BJ (cell line): Measurements from ENCODE around the gene CNOT3. TPM values are rescaled to one million over a fixed set of nuclear protein-coding genes. Genes with fewer than 3 reads are reported as not detected.
A peak's percentile ranks its signal among the peaks of the same experiment; 100 is the strongest.
"Not testable (repeated sequence)": the region's sequence is repeated elsewhere in the genome, so short reads cannot be mapped to it uniquely, and the experiment has no call there.

Source experiments
- CTCF ChIA-PET: fragments of 350-600 bp; formaldehyde crosslinking; extraction: SDS; loops from one replicate; lab custom pipeline; 2021; ENCODE audit warnings: antibody characterized with exemption, inconsistent platforms; lab: Yijun Ruan, JAX
- POLR2A ChIA-PET: fragments of 300-600 bp; sonication (Branson Sonifier 250); formaldehyde crosslinking; extraction: SDS; loops from one replicate; lab custom pipeline; 2021; ENCODE audit warnings: antibody characterized with exemption; lab: Charles Lee
- DNase-seq: peaks from one replicate; pipeline ENCODE4 v3.0.0-alpha.2; 2011; ENCODE audit warnings: low read depth
- H3K27me3 ChIP-seq: 2 replicates; pipeline ENCODE4 v1.6.0; 2011; ENCODE audit warnings: low read length; ENCODE audit not compliant: control insufficient read depth, insufficient read depth
- H3K36me3 ChIP-seq: 2 replicates; pipeline ENCODE4 v1.5.1; 2011; ENCODE audit warnings: low read length; ENCODE audit not compliant: control insufficient read depth, insufficient read depth
- H3K4me3 ChIP-seq: 2 replicates; pipeline ENCODE4 v1.5.1; 2011; ENCODE audit warnings: low read depth, mild to moderate bottlenecking, control low read depth, low read length
- CTCF ChIP-seq: IDR thresholded peaks from 2 replicates; pipeline ENCODE4 v1.5.1; 2011; ENCODE audit warnings: low read depth, mild to moderate bottlenecking, control low read depth, inconsistent platforms, low read length, moderate library complexity; ENCODE audit not compliant: insufficient read depth
- polyA plus RNA-seq: library from polyadenylated mRNA; depleted of rRNA; stranded (reverse); fragments of >200 nt; gene quantifications from 2 replicates; pipeline ENCODE4 v1.2.3, GENCODE V29; 2011

The CNOT3 gene
- polyA plus RNA-seq, 1 experiment = 6.3 TPM

GRCh38 chr19:54162884-54163283 lies 25.3 kb downstream of the CNOT3 start:
- ChIA-PET POLR2A (no interaction called here), CTCF (no interaction called here)
- no peak for TF ChIP-seq CTCF
- Histone ChIP-seq H3K4me3 (no peak overlapping the region; the same call in 1 of the 2 replicates), H3K27me3 (no peaks in the 10 kb centered on the region), H3K36me3 (no peaks in the 10 kb centered on the region)
- DNase-seq = no peak

- Histone ChIP-seq H3K4me3 (peak overlapping the region; percentile 23), H3K36me3 (no peaks in the 10 kb centered on the region), H3K27me3 (no peaks in the 10 kb centered on the region)
- CTCF ChIA-PET = interaction anchor here (1.5 kb wide), 1 partner anchor 101 kb away, joined by 4 read pairs; no protein-coding TSS in a partner anchor
- TF ChIP-seq CTCF = no peak
- POLR2A ChIA-PET = no interaction called here
- DNase-seq = no peak
Observed at GRCh38 chr19:54164369-54165068, 27.0 kb downstream of the CNOT3 start.

GRCh38 chr19:54165222-54165621 lies 27.7 kb downstream of the CNOT3 start:
- TF ChIP-seq CTCF = no peak
- POLR2A ChIA-PET = no interaction called here

GRCh38 chr19:54168174-54168917 lies 30.8 kb downstream of the CNOT3 start:
- ChIA-PET POLR2A (no interaction called here), CTCF (interaction anchor here (0.6 to 2.2 kb wide), 15 partner anchors 9 to 223 kb away, joined by 3 to 12 read pairs (median 5); partner anchors contain the start of genes LENG1, MBOAT7 and TSEN34)
- Histone ChIP-seq H3K36me3 (no peaks in the 10 kb centered on the region), H3K27me3 (no peaks in the 10 kb centered on the region), H3K4me3 (no peak overlapping the region)
- TF ChIP-seq CTCF = peak; percentile 91
- no peak for DNase-seq

More at GRCh38 chr19:54165222-54165621, 27.7 kb downstream of the CNOT3 start:
- DNase-seq = no peak
- Histone ChIP-seq H3K4me3 (no peak overlapping the region), H3K36me3 (no peaks in the 10 kb centered on the region), H3K27me3 (no peaks in the 10 kb centered on the region)
- CTCF ChIA-PET = interaction anchor here (1.5 kb wide), 1 partner anchor 101 kb away, joined by 4 read pairs; no protein-coding TSS in a partner anchor

GRCh38 chr19:54169149-54169740 lies 31.7 kb downstream of the CNOT3 start:
- ChIA-PET CTCF (interaction anchor here (0.6 to 2.4 kb wide), 16 partner anchors 8 to 222 kb away, joined by 3 to 11 read pairs (median 4); partner anchors contain the start of genes LENG1, MBOAT7 and TSEN34), POLR2A (no interaction called here)
- Histone ChIP-seq H3K36me3 (no peaks in the 10 kb centered on the region; the same call in none of the 2 replicates), H3K27me3 (no peaks in the 10 kb centered on the region), H3K4me3 (no peak overlapping the region)
- TF ChIP-seq CTCF = no peak
- DNase-seq = no peak

- DNase-seq, POLR2A ChIA-PET, H3K4me3 ChIP-seq, H3K27me3 ChIP-seq, H3K36me3 ChIP-seq: not testable (repeated sequence)
- CTCF ChIA-PET = interaction anchor here (1.0 to 2.4 kb wide), 3 partner anchors 10 to 17 kb away, joined by 4 to 9 read pairs (median 7); partner anchors contain the start of genes LENG1 and MBOAT7
Observed at GRCh38 chr19:54171736-54172431, 34.3 kb downstream of the CNOT3 start.
